K562 (cell line): ENCODE results near the gene CCDC9B. TPM values are rescaled to one million over a fixed set of nuclear protein-coding genes. Genes with fewer than 3 reads are reported as not detected.
A peak's percentile ranks its signal among the peaks of the same experiment; 100 is the strongest.

Experiments
- ARID1B ChIP-seq: fragments of 450-650 bp; IDR thresholded peaks from 2 replicates; pipeline ENCODE4 v1.6.1; 2016; ENCODE audit warnings: antibody characterized with exemption, mild to moderate bottlenecking, inconsistent platforms
- TCF3 ChIP-seq: sonication (generic); formaldehyde crosslinking; IDR thresholded peaks from 2 replicates; pipeline ENCODE4 v1.4.0; 2020; ENCODE audit warnings: mild to moderate bottlenecking, missing genetic modification reagents
- TRIM24 ChIP-seq, 2 experiments: fragments of 450-650 bp; IDR thresholded peaks; 2 replicates each; pipeline ENCODE4 v1.6.1; 2016
- ZNF121 ChIP-seq: sonication (generic); formaldehyde crosslinking; conservative IDR thresholded peaks from 2 replicates; pipeline ENCODE4 v1.8.0; 2022; ENCODE audit warnings: missing genetic modification reagents
- ZNF3 ChIP-seq: fragments of 250-450 bp; sonication (Bioruptor Pico); IDR thresholded peaks from 2 replicates; pipeline ENCODE4 v1.5.0; 2021; ENCODE audit warnings: mild to moderate bottlenecking, moderate library complexity
- polyA plus RNA-seq, 8 experiments: library from polyadenylated mRNA; depleted of rRNA in 4 of 8; stranded (reverse) in 5 of 8; unstranded in 3 of 8; fragments of >200 nt; fragmentation: Nextera tagmentation in 2 of 8; fragmentation: Illumina TruSeq in 1 of 8; extraction: Ambion mirVana in 2 of 8; extraction: Trizol in 1 of 8; gene quantifications; 2 replicates each; pipeline versions ENCODE4 v1.2.1 to v1.2.3, GENCODE V29; 2011 to 2014; ENCODE audit warnings: inconsistent platforms in 1 of 8, missing spikeins in 1 of 8
- total RNA-seq, 7 experiments: library from RNA; depleted of rRNA in 6 of 7; stranded (reverse); fragments of >200 nt in 6 of 7; fragmentation: Illumina TruSeq in 2 of 7; extraction: Trizol in 2 of 7; gene quantifications; 2 replicates each; pipeline versions ENCODE4 v1.2.1 to v1.2.3, GENCODE V29; 2011 to 2021; ENCODE audit warnings: low replicate concordance in 1 of 7
- TF ChIP-seq, protein P1 (sequence below), 2 experiments: fragments of 450-650 bp in 1 of 2; sonication (generic) in 1 of 2; formaldehyde crosslinking in 1 of 2; IDR thresholded peaks in 1 of 2; conservative IDR thresholded peaks in 1 of 2; 2 replicates each; pipeline versions ENCODE4 v1.6.1 to v1.8.1; 2016 to 2023; ENCODE audit warnings: mild to moderate bottlenecking in 2 of 2, moderate library complexity in 2 of 2, inconsistent platforms in 1 of 2, missing genetic modification reagents in 1 of 2
- TF ChIP-seq, protein P2 (sequence below): fragments of 450-650 bp; IDR thresholded peaks from 2 replicates; pipeline ENCODE4 v1.6.1; 2016; ENCODE audit warnings: low read depth, mild to moderate bottlenecking, moderate library complexity
- TF ChIP-seq, protein P3 (sequence below): fragments of 250-450 bp; sonication (Bioruptor Pico); IDR thresholded peaks from 2 replicates; pipeline ENCODE4 v1.5.0; 2021

CCDC9B gene
- total and polyA plus RNA-seq, 9 of the 15 experiments (the other 6 are each of a cell fraction or from before 2014, with no cell fraction given), result 0.01 to 0.47 (median 0.15) TPM; not detected in 1

DNA sequence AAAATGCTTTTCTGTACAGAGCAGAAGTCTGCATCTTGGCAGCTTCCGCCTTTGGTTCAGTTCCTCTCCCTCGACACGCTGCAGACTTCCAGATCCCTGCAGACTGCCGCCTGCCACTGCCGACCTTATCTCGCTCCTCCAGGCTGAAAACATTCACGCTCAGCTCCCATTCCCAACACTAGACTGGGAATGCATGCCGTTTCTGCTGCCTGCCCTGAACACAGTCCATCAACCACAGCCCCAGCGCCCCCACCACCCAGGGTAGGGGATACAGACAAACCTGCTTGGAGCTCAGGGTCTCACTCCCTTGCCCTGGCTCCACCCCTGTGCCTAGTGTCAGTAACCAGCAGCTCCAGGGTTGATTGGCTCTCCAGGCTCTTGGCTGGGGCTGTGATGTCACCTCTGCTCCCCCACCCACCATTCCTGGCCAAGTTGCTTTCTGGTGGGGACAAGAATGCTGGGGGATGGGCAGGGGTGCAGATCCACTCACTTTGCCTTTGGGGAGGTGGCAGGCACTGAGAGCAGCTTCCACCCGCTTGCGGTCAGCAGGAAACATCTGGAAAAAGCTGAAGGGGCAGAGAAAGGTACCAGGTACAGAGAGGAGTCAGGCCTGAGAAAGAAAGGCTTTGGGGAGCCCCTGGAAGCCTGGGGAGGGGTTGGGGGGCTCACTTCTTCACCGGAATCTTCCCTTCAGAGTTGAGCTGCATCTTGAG lies 39.1 kb downstream of the CCDC9B start (continued):
- TF ChIP-seq, protein P1, sequence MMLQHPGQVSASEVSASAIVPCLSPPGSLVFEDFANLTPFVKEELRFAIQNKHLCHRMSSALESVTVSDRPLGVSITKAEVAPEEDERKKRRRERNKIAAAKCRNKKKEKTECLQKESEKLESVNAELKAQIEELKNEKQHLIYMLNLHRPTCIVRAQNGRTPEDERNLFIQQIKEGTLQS (IDR thresholded peaks at IDR 0.05), result peak; percentile 31; the same call in 1 of the 2 replicates
- TF ChIP-seq, protein P1 (CRISPR knock-in tag; conservative IDR thresholded peaks at IDR 0.05), result no peak
- TF ChIP-seq, protein P2, sequence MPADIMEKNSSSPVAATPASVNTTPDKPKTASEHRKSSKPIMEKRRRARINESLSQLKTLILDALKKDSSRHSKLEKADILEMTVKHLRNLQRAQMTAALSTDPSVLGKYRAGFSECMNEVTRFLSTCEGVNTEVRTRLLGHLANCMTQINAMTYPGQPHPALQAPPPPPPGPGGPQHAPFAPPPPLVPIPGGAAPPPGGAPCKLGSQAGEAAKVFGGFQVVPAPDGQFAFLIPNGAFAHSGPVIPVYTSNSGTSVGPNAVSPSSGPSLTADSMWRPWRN, result no peak
- peak; percentile 83 for TF ChIP-seq ARID1B
- TF ChIP-seq TRIM24 (IDR thresholded peaks at IDR 0.05), result no peak
- TF ChIP-seq, protein P3, sequence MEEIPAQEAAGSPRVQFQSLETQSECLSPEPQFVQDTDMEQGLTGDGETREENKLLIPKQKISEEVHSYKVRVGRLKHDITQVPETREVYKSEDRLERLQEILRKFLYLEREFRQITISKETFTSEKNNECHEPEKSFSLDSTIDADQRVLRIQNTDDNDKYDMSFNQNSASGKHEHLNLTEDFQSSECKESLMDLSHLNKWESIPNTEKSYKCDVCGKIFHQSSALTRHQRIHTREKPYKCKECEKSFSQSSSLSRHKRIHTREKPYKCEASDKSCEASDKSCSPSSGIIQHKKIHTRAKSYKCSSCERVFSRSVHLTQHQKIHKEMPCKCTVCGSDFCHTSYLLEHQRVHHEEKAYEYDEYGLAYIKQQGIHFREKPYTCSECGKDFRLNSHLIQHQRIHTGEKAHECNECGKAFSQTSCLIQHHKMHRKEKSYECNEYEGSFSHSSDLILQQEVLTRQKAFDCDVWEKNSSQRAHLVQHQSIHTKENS (CRISPR knock-in tag), result no peak
- no peak for TF ChIP-seq ZNF3 (CRISPR knock-in tag)
- TF ChIP-seq TCF3, result peak; percentile 74
- peak; percentile 95 for TF ChIP-seq ZNF121 (CRISPR knock-in tag)
